ENCODE measurements around the gene HDAC1.

Gene HDAC1

DNA sequence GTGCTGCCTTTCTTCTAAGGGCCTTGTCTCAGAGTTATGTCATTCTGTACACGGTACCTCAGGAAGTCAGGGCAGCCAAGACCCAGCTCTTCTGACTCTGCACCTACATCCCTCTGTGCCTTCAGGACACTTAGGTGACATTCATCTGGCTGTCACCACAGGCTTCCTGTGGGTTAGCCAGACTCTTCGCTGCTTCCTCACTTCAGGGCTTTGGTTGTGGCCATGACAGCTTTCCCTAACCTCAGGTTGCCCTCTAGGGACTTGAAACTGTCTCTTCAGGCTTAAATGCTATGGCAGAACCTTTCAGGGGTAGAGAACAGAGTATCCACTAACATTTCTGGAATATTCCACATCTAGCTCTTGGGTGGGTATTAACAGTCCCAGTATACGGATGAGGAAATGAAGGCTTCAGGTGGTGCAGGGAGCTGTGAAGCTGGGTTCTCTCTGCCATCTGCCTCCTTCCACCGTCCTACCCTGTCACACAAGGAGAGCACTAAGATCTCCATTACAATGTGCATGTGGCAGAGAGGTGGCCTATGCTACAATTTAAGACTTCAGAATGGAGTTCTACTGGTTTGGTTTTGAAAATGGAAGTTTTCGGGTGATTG is 80.4 kb downstream of the HDAC1 start:
- Histone ChIP-seq H3K4me1 (ENCODE audit: control insufficient read depth, low read length) (0 out of 2 replicates have a peak, but pooled peaks cover 3% of the 10 kb centered on the region), H3K9me2 (replicated peaks; ENCODE audit: control insufficient read depth, low read length) (no peaks in the 10 kb centered on the region), H3K4me3 (ENCODE audit: low read length) (no peak overlapping the region), H4K20me1 (ENCODE audit: control insufficient read depth, insufficient read depth, low read depth, low read length) (no peaks in the 10 kb centered on the region), H3K9me3 (ENCODE audit: control insufficient read depth, insufficient read depth, low read length) (no peaks in the 10 kb centered on the region), H3K27me3 (ENCODE audit: control insufficient read depth, low read length) (no peaks in the 10 kb centered on the region), H3K79me2 (ENCODE audit: control insufficient read depth, low read length) (no peaks in the 10 kb centered on the region), H3K27ac (ENCODE audit: low read depth, low read length) (no peak overlapping the region), H3K36me3 (ENCODE audit: control insufficient read depth, low read length) (peaks cover 48% of the 10 kb centered on the region), H3F3A (ENCODE audit: control insufficient read depth, insufficient read depth) (no peaks in the 10 kb centered on the region), H3K4me2 (ENCODE audit: low read length) (no peak overlapping the region)
- no peak for TF ChIP-seq EZH2phosphoT487 (IDR thresholded peaks at IDR 0.05; ENCODE audit: borderline replicate concordance, low read length)
- TF ChIP-seq, protein P1, sequence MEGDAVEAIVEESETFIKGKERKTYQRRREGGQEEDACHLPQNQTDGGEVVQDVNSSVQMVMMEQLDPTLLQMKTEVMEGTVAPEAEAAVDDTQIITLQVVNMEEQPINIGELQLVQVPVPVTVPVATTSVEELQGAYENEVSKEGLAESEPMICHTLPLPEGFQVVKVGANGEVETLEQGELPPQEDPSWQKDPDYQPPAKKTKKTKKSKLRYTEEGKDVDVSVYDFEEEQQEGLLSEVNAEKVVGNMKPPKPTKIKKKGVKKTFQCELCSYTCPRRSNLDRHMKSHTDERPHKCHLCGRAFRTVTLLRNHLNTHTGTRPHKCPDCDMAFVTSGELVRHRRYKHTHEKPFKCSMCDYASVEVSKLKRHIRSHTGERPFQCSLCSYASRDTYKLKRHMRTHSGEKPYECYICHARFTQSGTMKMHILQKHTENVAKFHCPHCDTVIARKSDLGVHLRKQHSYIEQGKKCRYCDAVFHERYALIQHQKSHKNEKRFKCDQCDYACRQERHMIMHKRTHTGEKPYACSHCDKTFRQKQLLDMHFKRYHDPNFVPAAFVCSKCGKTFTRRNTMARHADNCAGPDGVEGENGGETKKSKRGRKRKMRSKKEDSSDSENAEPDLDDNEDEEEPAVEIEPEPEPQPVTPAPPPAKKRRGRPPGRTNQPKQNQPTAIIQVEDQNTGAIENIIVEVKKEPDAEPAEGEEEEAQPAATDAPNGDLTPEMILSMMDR (IDR thresholded peaks at IDR 0.05; ENCODE audit: low read depth, low read length, poor library complexity, severe bottlenecking) = peak; percentile 24

DNA sequence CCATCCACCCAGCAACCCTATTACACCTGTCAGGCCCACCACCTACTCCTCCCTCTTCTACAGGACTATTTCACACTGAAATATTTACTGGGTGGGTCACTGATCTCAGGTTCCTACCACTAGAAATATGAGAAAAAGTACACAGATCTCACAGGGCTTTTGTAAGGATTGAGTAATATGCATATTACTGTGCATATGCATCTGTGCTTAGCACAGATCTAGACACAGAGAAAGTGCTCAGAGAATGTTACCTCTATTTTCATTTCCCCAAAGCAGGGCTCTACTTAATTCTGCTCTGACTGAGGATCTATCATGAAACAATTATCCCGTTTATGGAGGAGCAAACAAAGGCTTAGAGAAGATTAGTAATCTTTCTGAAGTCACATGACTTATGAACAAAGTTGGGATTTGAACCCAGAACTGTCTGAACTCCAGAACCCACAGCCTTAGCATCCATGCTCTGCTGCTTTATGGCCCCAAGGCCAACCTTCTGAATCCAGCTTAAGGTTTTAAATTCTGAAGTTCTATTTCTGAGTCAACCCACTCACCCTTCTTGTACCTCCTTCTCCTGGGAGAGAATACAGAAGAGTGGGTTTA is 82.2 kb downstream of the HDAC1 start:
- H3K4me3 ChIP-seq (ENCODE audit: low read length) = no peak overlapping the region
- H4K20me1 ChIP-seq (ENCODE audit: control insufficient read depth, insufficient read depth, low read depth, low read length) = no peaks in the 10 kb centered on the region
- 0 out of 2 replicates have a peak, but pooled peaks cover 3% of the 10 kb centered on the region for H3K4me1 ChIP-seq (ENCODE audit: control insufficient read depth, low read length)
- no peaks in the 10 kb centered on the region for H3K9me3 ChIP-seq (ENCODE audit: control insufficient read depth, insufficient read depth, low read length)
- no peak overlapping the region for H3K4me2 ChIP-seq (ENCODE audit: low read length)
- H3K27ac ChIP-seq (ENCODE audit: low read depth, low read length) = no peak overlapping the region
- no peaks in the 10 kb centered on the region for H3K9me2 ChIP-seq (replicated peaks; ENCODE audit: control insufficient read depth, low read length)
- no peaks in the 10 kb centered on the region for H3F3A ChIP-seq (ENCODE audit: control insufficient read depth, insufficient read depth)
- no peaks in the 10 kb centered on the region for H3K27me3 ChIP-seq (ENCODE audit: control insufficient read depth, low read length)
- no peaks in the 10 kb centered on the region for H3K79me2 ChIP-seq (ENCODE audit: control insufficient read depth, low read length)
- peaks cover 53% of the 10 kb centered on the region for H3K36me3 ChIP-seq (ENCODE audit: control insufficient read depth, low read length)
- no peak for TF ChIP-seq EZH2phosphoT487 (IDR thresholded peaks at IDR 0.05; ENCODE audit: borderline replicate concordance, low read length)
- TF ChIP-seq, protein P1 (IDR thresholded peaks at IDR 0.05; ENCODE audit: low read depth, low read length, poor library complexity, severe bottlenecking) = no peak

DNA sequence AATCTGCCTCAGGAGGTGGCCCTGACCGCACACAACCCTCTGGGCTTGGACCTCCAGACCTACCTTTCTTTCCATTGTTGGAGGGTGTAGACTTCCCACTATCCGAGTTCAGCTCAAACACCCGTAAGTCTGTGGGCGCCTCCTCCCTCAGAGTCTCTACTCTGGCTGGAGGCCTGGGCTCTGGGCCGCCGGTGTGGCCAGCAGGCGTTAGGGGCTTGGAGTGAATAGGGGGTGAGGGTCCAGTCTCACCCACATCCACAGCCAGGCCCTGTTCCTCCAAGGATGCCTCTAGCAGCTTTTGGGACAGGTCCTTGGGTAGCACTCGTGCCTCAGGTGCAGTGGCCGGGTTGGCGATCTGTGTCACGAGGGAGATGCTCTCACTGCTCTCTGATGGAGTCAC is 84.3 kb downstream of the HDAC1 start:
- Histone ChIP-seq H3K9me3 (ENCODE audit: control insufficient read depth, insufficient read depth, low read length) (no peaks in the 10 kb centered on the region), H3K79me2 (ENCODE audit: control insufficient read depth, low read length) (no peaks in the 10 kb centered on the region), H3K36me3 (ENCODE audit: control insufficient read depth, low read length) (peaks cover 66% of the 10 kb centered on the region), H4K20me1 (ENCODE audit: control insufficient read depth, insufficient read depth, low read depth, low read length) (no peaks in the 10 kb centered on the region), H3K4me1 (ENCODE audit: control insufficient read depth, low read length) (0 out of 2 replicates have a peak, but pooled peaks cover 3% of the 10 kb centered on the region), H3K27ac (ENCODE audit: low read depth, low read length) (no peak overlapping the region), H3F3A (ENCODE audit: control insufficient read depth, insufficient read depth) (no peaks in the 10 kb centered on the region), H3K9me2 (replicated peaks; ENCODE audit: control insufficient read depth, low read length) (no peaks in the 10 kb centered on the region), H3K27me3 (ENCODE audit: control insufficient read depth, low read length) (no peaks in the 10 kb centered on the region), H3K4me3 (ENCODE audit: low read length) (no peak overlapping the region), H3K4me2 (ENCODE audit: low read length) (no peak overlapping the region)
- TF ChIP-seq, protein P1 (IDR thresholded peaks at IDR 0.05; ENCODE audit: low read depth, low read length, poor library complexity, severe bottlenecking) = no peak
- no peak for TF ChIP-seq EZH2phosphoT487 (IDR thresholded peaks at IDR 0.05; ENCODE audit: borderline replicate concordance, low read length)
